ENCODE results near the gene PSMC3.

Gene PSMC3

GRCh38 chr11:47376525-47377371, 49.5 kb downstream of the PSMC3 start:
- no peak for DNase-seq (ENCODE audit: low read depth in 2 of 2)

GRCh38 chr11:47376107-47376524, 50.1 kb downstream of the PSMC3 start:
- no peak for DNase-seq (ENCODE audit: low read depth in 2 of 2)

- DNase-seq (ENCODE audit: low read depth in 2 of 2): no peak
Measured at GRCh38 chr11:47375546-47376085, 50.6 kb downstream of the PSMC3 start.

- no peak for DNase-seq (ENCODE audit: low read depth in 2 of 2)
Measured at GRCh38 chr11:47375020-47375419, 51.2 kb downstream of the PSMC3 start.

- no peak for DNase-seq (ENCODE audit: low read depth in 2 of 2)
Measured at GRCh38 chr11:47374720-47375019, 51.6 kb downstream of the PSMC3 start.

GRCh38 chr11:47373876-47374719, 52.1 kb downstream of the PSMC3 start:
- DNase-seq (ENCODE audit: low read depth in 2 of 2): peak; percentile 60 to 80

- no peak for DNase-seq (ENCODE audit: low read depth in 2 of 2)
Measured at GRCh38 chr11:47372422-47372821, 53.8 kb downstream of the PSMC3 start.

GRCh38 chr11:47369676-47370075, 56.6 kb downstream of the PSMC3 start:
- no peak for DNase-seq (ENCODE audit: low read depth in 2 of 2)
